ENCODE measurements around the gene SH3GL2.

The SH3GL2 gene

DNA sequence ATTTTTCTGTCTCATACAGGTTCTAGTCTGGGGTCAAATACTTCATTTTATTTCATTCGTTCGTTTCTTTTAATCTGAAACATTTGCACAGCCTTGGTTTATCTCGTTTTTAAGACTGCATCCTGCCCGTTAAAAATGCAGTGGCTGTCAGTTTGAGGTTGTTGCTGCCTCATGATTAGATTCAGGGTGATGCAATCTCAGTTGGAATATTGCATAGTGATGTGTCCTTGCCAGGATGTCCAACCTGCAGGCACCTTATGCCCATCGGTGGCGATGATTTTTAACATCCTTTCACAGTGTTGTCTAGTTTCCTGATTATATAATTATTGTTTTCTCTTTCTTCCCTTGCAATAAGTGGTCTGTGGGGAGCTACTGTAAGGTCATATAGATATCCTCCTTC lies 45.1 kb downstream of the SH3GL2 start:
- no peak for FAIRE-seq

GRCh38 chr9:17624571-17624970 lies 45.7 kb downstream of the SH3GL2 start:
- no peak for TF ChIP-seq POLR2A (IDR thresholded peaks at IDR 0.05; ENCODE audit: low read depth, low read length)
- DNase-seq (ENCODE audit: insufficient read length, low spot score) (no peak), FAIRE-seq (no peak)

More for the DNA sequence above, 45.1 kb downstream of the SH3GL2 start:
- no peak for TF ChIP-seq POLR2A (IDR thresholded peaks at IDR 0.05; ENCODE audit: low read depth, low read length)
- DNase-seq (ENCODE audit: insufficient read length, low spot score) = no peak

- no peak for FAIRE-seq
- TF ChIP-seq POLR2A (IDR thresholded peaks at IDR 0.05; ENCODE audit: low read depth, low read length) = no peak
- DNase-seq (ENCODE audit: insufficient read length, low spot score) = no peak
These were observed 47.0 kb downstream of the SH3GL2 start for GRCh38 chr9:17625644-17626388.

GRCh38 chr9:17627641-17628040 lies 48.8 kb downstream of the SH3GL2 start:
- no peak for DNase-seq (ENCODE audit: insufficient read length, low spot score)
- FAIRE-seq = no peak
- TF ChIP-seq POLR2A (IDR thresholded peaks at IDR 0.05; ENCODE audit: low read depth, low read length) = no peak

DNA sequence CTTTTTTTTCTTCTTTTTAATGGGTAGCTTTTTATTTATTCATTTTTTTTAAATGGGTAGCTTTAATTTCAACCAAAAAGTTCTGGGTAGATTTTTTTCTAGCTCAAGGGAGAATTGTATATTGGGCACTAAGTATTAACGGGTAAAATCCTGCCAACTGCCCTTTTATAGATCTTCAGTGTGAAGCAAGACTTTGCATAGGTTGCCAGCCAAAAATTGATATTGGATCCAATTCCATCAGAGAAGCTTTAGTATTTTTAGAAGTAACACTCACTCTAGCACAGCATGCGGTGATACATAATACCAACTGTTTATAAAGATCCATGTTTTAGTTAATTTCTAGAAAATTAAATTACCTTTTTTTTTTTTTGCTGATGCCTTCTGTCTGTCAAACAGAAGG lies 49.8 kb downstream of the SH3GL2 start:
- DNase-seq (ENCODE audit: insufficient read length, low spot score) = no peak
- no peak for TF ChIP-seq POLR2A (IDR thresholded peaks at IDR 0.05; ENCODE audit: low read depth, low read length)
- no peak for FAIRE-seq

- DNase-seq (ENCODE audit: insufficient read length, low spot score) (no peak), FAIRE-seq (no peak)
- TF ChIP-seq POLR2A (IDR thresholded peaks at IDR 0.05; ENCODE audit: low read depth, low read length) = no peak
These were observed 51.7 kb downstream of the SH3GL2 start for GRCh38 chr9:17630531-17630949.

DNA sequence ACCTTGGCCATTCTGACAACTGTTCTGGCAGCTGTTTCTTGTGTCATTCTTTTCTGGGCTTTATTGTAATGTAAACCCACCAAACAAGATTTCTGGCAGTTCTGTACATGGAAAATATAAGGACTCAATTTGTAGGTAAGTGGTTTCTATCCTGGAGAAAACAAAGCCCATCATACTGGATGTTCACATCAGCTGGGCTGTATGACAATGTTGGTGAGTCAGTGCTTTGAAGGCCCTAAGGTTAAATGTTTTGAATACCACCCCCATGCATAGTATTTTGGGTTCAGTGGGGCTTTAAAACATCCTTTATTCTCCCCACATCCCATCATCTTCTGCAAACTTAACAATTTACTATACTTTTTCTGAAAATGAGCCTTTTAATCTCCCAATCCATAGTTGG lies 52.5 kb downstream of the SH3GL2 start:
- no peak for DNase-seq (ENCODE audit: insufficient read length, low spot score)
- no peak for TF ChIP-seq POLR2A (IDR thresholded peaks at IDR 0.05; ENCODE audit: low read depth, low read length)
- FAIRE-seq = no peak

GRCh38 chr9:17632994-17633393 lies 54.1 kb downstream of the SH3GL2 start:
- no peak for TF ChIP-seq POLR2A (IDR thresholded peaks at IDR 0.05; ENCODE audit: low read depth, low read length)
- DNase-seq (ENCODE audit: insufficient read length, low spot score) (no peak), FAIRE-seq (no peak)

DNA sequence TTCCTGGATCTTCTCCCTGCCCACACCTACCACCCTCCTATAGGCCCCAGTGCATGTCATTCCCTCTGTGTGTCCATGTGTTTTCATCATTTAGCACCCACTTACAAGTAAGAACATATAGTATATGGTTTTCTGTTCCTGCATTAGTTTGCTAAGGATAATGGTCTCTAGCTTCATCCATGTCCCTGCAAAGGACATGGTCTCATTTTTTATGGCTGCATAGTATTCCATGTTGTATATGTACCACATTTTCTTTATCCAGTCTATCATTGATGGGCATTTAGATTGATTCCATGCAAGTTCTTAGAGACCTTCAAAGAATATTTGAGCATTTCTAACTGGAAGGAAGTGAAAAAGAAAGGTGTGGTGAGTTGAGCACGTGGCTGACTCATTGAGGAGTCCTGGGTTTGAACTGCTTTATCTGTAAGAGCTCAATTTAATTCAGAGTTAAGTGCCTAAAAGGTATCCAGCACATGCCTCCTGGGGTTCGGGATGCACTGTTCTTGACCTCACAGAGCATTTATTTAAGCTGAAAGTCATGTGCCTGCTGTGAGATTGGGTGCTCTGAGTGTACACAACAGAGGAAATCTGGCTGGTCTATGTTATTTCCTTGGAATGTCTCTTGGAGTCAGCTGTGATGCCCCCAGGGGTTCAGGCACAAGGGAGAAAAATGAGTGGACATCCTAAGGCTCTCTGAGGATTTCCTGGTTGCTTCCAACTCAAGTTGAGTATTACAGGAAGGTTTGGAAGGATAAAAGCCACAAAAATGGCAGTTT lies 56.4 kb downstream of the SH3GL2 start:
- TF ChIP-seq POLR2A (IDR thresholded peaks at IDR 0.05; ENCODE audit: low read depth, low read length) = no peak
- DNase-seq (ENCODE audit: insufficient read length, low spot score) = no peak
- no peak for FAIRE-seq

DNA sequence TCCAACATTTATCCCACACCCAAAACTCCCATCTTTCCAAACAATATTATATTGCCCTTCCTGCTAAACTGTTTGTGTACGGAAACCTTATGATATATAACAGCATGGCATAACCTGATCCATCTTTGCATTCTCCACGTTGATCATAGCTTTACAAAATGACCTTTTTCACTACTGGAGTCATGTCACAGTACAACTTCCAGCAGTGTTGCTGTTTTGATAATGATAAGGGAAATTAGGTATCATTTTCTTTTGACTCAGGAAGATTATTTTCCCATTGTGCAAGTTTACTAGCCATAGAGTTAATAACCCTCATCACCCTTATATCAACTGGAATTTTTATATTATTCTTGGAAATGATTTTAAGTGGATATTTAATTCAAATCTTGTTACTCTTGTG lies 57.5 kb downstream of the SH3GL2 start:
- TF ChIP-seq POLR2A (IDR thresholded peaks at IDR 0.05; ENCODE audit: low read depth, low read length) = no peak
- DNase-seq (ENCODE audit: insufficient read length, low spot score) = no peak

GRCh38 chr9:17636821-17637220 lies 58.0 kb downstream of the SH3GL2 start:
- FAIRE-seq = no peak
- no peak for DNase-seq (ENCODE audit: insufficient read length, low spot score)
- TF ChIP-seq POLR2A (IDR thresholded peaks at IDR 0.05; ENCODE audit: low read depth, low read length) = no peak

More for the DNA sequence above, 57.5 kb downstream of the SH3GL2 start:
- FAIRE-seq = no peak

DNA sequence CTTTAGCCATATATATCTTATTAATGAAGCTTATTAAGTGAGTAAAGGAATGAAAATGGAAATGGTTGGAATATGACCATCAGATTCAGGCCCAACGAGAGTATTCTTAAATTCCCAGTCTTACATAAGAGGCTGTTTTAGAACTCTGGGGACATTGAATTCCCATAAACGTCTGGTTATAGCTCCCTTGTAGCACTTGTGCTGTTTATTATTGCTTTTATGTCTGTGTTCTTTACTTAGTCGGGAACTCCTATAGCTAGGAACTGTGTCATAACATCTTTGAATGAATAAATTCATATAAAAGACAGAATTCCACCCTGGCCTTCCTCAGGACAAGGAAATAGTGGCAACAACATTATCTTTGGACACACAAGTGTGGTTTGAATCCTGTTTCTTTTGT lies 58.4 kb downstream of the SH3GL2 start:
- DNase-seq (ENCODE audit: insufficient read length, low spot score) (no peak), FAIRE-seq (no peak)
- TF ChIP-seq POLR2A (IDR thresholded peaks at IDR 0.05; ENCODE audit: low read depth, low read length) = no peak

- FAIRE-seq (no peak), DNase-seq (ENCODE audit: insufficient read length, low spot score) (no peak)
- TF ChIP-seq POLR2A (IDR thresholded peaks at IDR 0.05; ENCODE audit: low read depth, low read length) = no peak
These were observed 69.7 kb downstream of the SH3GL2 start for GRCh38 chr9:17648516-17648915.

- FAIRE-seq (no peak), DNase-seq (ENCODE audit: insufficient read length, low spot score) (no peak)
- TF ChIP-seq POLR2A (IDR thresholded peaks at IDR 0.05; ENCODE audit: low read depth, low read length) = no peak
These were observed 72.9 kb downstream of the SH3GL2 start for GRCh38 chr9:17651725-17652124.

- no peak for TF ChIP-seq POLR2A (IDR thresholded peaks at IDR 0.05; ENCODE audit: low read depth, low read length)
- FAIRE-seq (no peak), DNase-seq (ENCODE audit: insufficient read length, low spot score) (no peak)
These were observed 75.1 kb downstream of the SH3GL2 start for GRCh38 chr9:17653947-17654465.
